RPMI8226 (cell line): ENCODE measurements around the gene B4GALT1.
"Not testable (repeated sequence)": the region's sequence is repeated elsewhere in the genome, so short reads cannot be mapped to it uniquely, and the experiment has no call there.

Experiments used
- DNase-seq: peaks from one replicate; pipeline ENCODE4 v3.0.0-alpha.2; 2015

The B4GALT1 gene

DNA sequence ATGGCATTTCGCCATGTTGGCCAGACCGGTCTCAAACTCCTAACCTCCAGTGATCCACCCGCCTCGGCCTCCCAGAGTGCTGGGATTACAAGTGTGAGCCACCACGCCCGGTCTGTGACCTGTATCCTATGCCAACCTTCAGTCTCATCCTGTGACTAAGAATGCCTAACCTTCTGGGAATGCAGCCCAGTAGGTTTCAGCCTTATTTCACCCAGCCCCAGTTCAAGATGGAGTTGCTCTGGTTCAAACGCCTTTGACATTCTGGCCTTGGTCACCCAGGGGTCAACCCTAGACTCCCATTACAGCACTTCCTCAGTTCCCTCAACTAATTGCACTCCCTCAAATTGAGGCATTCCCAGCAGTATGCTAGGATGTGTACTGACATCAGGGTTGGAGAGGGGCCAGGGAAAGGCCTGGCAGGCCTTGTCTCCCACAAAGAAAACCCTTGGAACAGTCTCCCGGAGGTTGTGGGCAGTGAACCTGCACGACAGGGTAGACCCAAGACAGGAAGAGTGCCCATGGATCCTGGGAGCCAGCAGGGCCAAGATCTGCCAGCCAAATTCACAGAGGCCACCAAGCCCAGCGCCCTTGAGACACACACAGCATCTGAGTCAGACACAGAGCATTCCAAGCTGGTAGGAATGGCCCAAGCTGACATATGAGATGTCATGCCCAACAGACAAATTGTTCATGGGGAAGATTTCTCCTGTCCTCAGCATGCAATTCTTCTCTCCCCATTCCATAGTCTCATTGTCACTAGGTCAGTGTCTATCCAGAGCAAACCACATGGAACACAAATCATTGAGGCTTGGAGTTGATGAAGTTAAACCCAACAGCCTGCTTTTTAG lies 65.8 kb downstream of the B4GALT1 start:
- no peak for DNase-seq

DNA sequence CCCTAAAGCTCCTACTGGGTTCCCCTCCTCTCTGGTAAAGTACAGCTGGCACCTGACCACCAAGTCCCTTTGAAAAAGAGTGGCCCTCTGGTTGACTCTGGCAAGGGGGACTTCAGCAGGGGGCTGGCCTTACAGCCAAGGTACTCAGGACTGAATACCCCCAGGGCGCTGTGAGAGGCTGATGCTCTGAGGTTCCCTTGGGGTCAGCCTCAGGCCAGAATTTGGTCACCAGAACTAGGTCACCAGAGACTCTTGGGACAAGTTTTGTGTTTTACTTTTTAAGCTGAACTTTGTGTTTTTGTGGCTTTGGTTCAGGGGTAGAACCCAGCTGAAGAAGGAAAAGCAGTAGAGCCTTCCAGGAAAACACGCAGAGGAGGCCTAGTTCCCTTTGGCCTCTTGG lies 67.4 kb downstream of the B4GALT1 start:
- no peak for DNase-seq

DNA sequence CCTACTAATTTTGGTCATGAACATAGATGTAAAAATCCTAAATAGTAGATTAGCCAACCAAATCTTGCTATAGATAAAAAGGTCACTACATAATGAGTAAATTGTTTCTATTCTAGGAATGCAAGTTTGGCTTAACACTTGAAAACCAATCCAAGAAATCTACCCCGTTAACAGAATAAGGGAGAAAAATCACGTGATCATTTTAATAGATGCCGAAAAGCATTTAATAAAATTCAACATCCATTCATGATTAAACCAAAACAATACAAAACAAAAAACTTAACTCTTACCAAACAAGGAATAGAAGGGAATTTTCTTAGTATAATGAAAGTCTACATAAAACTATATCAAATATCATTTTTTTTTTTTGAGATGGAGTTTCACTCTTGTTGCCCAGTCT lies 69.9 kb downstream of the B4GALT1 start:
- no peak for DNase-seq

DNA sequence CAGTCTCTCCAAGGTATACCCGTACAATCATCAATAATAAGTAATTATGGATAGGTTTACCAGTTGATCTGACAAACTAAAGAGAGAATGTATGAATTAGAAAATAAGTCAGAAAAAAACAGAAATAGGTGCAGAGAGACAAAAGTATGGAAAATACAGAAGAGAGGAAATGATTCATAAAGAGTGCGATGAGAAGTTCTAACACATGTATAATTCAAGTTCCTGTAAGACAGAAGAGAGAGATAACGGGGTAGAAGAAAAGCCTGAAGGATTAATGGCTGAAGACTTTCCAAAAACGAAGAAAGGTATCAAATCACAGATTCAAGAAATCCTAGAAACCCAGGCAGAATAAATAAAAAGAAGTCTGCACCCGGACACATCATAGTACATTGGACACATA lies 74.5 kb downstream of the B4GALT1 start:
- DNase-seq, result no peak

DNA sequence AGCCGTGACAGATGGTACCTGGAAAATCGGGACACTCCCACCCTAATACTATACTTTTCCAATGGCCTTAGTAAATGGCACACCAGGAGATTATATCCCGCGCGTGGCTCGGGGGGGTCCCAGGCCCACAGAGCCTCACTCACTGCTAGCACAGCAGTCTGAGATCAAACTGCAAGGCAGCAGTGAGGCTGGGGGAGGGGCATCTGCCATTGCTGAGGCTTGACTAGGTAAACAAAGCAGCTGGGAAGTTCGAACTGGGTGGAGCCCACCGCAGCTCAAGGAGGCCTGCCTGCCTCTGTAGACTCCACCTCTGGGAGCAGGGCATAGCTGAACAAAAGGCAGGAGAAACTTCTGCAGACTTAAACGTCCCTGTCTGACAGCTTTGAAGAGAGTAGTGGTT lies 81.5 kb downstream of the B4GALT1 start:
- DNase-seq, result not testable (repeated sequence)

DNA sequence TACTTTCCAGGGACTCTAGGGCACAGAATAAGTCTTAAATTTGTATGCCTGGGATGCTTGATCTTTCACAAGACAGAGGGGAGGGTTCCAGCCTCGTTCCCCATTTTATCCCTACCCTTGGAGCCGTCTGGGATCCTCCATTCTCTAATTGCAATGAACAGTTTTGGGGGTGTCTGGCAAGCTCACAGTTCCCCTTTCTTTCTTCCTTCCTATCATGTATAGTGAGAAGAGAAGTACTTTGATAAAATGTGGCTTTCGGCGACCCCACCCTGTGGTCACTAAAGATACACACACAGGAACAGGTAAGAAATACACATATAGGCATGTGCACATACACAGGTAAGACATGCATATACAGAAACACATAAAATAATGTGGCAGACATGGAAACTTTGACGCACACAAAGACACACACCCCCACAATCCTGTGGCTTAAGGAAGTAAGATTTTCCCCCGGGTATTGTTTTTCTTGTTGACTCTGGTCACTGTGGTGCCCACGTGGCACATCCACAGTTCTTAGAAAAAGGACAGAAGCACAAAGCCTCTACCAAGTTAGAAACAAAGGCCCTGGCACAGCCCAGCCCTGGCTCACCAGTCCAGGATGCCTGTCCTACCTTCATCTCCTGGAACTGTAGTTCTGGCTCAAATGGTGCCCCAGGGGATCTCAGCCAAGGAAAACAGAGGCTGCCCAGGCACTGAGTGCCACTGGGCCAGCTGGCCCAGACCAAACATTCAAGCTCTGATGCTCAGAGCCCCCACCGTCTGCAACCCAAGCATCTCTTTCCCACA lies 84.4 kb downstream of the B4GALT1 start:
- no peak for DNase-seq

DNA sequence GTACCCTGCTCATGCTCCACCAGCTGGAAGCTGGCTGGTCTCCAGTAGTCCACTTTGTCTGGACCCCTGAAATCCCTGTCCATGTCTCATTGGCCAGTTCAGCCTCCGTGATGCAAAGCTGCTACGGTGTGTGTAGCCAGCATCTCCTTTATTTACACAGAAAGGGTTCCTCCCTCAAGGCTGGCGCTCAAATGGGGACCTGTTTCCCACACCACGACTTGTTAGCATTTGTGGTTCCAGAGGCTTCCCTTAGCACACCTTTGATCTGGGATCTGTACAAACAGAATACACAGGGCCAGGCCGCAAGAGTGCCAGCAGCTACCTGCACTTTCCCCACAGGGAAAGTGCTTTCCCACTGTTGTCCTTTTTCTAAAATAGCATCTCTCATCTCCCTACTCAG lies 85.0 kb downstream of the B4GALT1 start:
- DNase-seq, result no peak

DNA sequence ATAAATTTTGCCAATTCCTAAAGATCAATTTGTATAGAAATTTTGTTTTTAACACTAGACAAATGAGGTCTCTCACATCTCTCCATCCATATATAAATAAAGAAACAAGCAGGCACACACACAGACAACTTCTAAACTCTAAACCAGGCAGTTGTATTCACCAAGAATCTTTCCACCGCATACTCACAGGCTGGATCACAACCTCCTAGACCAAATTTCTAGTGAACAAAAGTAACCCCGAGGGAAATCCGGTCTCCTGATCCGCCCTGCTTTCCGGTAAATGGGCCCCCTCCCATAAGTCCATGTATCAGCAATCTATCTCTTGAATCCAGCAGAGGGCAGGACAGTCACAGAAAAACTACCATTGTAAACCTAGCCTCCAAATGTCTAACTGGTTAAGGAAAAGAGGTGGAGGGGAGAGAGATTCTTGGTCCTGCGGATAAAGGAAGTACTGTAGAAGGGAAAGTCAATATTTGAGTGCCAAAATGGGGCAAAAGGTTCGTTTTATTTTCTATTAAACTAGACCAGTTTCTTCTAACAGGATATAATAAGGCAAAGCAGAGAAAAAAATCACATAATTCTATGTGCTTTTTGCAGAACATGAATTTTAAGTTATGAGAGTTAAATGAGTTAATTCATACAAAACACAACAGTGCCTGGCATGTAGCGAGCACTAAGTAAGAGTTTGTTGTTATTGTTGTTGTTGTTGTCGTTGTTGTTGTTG lies 85.8 kb downstream of the B4GALT1 start:
- peak; percentile 70 for DNase-seq

DNA sequence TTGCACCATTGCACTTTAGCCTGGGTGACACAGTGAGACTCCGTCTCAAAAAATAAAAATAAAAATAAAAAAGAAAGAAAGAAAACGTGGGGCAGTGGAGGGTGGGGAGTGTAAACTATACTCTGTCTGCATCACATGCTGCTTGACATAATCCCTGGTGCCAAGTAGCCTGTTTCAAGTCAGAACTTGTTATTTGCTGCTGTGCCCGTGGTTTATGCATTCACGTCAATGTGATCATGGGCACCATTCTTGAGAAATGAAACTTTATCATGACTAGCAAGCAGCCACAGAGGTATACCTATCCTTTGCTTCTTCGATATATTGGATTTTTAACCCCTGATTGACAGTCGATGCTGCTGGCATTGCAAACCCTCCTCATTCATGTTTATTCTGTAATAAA lies 86.6 kb downstream of the B4GALT1 start:
- no peak for DNase-seq

DNA sequence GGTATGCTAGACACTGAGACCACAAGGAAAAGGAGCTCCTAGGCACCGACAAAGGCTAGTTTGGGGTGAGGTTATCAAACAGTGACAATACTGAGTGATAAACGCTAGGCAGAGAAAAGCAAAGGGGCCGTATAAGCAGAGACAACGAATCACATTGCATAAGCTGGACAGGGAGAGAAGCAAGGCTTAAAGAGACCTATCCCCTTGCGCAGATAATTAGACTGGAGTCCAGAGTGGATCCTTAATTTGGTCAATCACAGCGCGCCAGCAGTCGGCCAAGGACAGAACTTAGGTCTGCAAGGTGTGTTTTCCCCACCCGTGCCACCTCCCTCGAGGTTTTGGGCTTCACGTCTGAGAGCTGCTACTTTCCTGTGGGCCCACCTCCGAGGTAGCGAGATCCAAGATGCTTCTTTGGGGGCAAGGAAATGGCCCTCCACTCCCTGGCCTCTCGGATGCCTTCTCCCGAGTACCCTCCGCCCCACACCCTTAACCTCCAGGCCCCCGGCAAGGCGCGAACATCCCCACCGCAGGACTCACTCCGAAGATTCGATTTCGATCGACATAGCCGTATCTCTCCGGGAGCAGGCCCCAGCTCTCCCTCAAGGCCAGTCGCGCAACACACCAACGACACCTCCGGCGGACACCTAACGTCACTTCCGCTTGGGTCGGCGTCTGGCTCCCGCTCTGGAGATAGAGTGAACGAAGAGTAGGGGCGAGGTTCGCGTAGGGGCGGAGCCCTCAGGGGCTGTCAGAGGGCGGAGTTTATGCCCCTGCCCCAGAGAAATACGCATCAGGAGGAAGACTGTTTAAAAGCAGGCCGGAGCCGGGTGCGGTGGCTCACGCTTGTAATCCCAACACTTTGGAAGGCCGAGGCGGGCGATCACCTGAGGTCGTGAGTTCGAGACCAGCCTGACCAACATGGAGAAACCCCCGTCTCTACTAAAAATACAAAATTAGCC lies 90.8 kb downstream of the B4GALT1 start, which contains the start of gene SMU1:
SMU1 (minus strand) TSS at position 629 of the 959 bp plus-strand sequence; CDS start at position 563, 66 bp downstream.
- DNase-seq, result peak; percentile 97

DNA sequence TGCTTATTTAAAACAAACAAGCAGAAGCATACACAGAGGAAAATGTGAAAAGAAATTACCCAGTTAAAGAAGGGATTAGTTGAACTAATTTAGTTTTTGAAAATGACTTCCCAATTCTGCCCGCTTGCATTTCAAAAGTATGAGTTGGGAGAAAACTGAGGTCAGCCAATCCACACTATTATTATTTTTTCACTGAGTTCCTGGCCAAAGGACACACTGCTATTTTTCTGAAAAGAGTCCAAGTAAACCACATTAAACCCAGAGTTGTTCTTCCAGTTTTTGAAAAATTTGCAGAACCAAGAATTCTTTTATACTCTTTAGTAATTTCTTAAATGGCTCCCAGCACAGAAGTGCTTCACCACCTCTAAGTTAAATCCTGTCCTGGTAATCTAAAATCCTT lies 98.1 kb downstream of the B4GALT1 start:
- no peak for DNase-seq

DNA sequence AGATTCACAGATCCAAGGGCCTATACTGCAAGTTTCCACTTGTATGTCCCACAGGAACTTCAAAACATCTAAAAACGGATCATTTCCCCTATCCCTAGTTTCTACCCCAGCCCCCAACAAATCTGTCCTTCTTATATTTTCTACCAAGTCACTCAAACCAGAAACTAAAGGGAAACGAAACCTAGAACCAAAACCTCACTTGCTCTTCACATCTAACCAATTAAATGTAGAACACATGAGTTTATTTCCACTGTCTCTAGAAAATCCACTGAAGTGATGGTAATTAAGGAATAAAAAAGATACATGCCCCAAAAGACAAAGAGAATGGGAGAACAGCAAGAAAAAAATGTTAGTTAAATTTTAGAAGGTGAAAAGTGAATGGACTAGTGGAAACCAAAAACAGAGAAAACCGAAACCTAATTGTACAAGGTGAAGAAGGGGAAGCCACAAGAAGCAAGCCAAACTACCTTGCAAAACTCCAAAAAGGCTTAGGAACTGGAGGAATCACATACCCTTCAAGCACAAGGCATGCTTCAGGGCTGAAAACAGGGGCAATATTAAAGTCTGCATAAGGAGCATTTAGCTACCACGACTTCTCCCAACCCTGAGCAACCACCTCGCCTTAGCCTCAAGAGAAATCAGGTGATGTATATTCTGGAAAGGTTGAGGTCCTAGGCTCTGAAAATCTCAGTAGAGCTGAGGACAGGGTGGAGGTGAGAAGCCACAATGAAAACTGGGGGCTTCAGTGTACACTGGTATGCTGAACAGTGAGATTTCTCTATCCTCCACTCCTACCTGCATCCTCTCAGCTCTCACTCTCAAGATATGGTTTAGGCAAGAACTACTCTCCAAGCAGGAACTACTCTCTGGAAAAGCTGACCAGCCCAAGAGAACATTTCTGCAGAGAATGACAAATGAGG lies 101.7 kb downstream of the B4GALT1 start:
- DNase-seq, result peak; percentile 35
